ENCODE data around the gene MAGI2.

Gene MAGI2

DNA sequence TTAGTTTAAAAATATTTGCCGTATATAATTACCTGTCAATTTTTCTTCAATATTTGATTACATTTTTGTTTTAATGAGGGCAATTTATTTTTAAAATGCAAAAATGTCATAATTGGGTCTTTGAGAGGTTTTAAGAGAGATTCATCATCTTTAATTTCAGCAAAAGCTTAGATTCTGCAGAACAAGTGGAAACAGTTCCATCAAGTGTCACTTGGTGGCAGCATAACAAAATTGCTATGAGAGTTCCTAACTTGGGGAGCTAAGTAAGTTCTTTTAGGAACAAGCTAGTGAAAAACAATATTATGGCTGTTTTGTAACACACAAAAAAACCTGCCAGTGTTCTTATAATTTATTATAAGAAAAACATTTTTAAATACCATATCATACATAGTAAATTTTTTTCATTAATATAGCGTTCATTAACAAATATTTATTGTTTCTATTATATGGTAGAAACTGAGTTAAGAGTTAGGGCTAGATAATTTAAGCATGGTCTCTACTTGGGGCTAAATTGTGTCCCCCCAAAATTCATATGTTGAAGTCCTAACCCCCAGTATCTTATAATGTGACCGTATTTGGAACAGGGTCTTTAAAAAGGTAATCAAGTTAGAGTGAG lies 155.2 kb downstream of the MAGI2 start:
- DNase-seq, result peak; percentile 6

DNA sequence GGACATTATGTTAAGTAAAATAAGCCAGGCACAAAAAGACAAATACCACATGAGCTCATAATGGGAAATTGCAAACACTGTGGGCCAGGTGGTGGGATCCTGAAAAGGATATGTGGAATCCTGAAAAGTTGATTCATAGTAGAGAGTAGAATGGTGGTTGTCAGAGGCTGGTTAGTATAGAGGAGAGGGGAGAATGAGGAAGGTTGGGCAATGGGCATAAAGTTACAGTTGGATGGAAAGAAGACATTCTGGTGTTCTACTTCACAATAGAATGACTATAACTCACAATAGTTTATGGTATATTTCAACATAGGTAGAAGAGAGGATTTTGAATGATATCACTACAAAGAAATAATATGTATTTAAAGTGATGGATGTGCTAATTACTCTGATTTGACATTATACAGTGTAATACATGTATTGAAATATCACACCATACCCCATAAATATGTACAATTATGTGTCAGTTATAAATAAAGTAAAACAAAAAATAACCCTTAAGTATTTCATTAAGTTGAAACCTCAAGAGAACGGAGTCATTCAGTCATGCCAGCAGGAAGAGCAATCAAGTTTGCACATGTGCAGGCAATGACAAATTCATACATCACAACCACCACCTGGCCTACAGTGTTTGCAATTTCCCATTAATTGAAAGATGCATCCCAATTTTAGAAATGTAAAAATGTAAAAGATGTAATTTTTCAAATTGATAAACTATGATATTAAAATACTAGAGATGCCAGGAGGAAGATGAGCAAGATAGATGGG lies 156.7 kb downstream of the MAGI2 start:
- no peak for DNase-seq

DNA sequence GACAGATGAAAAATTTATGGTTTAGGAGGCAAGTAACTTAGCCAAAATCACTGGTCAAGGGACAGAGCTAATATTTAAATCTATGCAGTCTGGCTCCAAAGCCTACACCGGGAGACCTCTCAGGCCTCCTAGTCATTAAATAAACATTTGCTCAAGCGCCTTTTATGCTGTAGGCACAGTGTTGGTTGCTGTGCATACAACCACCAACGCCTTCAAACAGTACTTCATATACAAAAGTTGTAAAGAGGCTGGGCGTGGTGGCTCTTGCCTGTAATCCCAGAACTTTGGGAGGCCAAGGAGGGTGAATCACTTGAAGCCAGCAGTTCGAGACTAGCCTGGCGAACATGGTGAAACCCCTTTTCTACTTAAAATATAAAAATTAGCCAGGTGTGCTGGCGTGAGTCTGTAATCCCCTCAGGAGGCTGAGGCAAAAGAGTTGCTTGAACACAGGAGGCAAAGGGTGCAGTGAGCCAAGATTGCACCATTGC lies 159.8 kb downstream of the MAGI2 start:
- DNase-seq, result no peak

DNA sequence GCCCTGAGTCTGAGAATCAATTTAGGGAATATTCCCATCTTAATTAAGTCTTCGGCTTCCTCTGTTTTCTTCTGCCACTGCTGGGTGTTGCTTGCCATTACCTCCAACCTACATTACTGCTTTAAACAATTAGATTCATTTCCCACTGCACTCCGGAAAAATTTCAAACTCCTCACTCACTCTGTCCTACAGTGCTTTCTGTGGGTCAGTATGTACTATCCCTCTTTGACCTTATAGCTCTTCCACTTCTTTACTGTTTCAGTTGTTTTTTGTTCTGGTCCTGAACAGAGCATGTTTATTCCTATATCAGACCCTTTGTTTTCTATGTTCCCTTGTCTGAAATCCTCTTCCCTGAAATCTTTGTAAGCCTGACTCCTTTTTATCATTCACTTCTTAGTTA lies 160.6 kb downstream of the MAGI2 start:
- no peak for DNase-seq

DNA sequence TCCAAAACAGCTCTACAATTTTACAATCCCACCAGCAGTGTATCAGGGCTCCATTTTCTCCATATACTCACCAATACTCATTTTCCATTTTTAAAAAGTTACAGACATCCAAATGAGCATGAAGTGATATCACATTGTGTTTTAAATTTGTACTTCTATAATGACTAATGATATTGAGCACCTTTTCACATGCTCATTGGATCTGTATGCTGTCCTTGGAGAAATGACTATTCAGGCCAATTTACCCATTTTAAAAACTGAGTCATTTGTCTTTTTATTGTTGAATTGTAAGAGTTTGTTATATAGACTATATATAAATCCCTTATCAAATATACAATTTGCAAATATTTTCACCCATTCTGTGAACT lies 162.0 kb downstream of the MAGI2 start:
- DNase-seq, result no peak

DNA sequence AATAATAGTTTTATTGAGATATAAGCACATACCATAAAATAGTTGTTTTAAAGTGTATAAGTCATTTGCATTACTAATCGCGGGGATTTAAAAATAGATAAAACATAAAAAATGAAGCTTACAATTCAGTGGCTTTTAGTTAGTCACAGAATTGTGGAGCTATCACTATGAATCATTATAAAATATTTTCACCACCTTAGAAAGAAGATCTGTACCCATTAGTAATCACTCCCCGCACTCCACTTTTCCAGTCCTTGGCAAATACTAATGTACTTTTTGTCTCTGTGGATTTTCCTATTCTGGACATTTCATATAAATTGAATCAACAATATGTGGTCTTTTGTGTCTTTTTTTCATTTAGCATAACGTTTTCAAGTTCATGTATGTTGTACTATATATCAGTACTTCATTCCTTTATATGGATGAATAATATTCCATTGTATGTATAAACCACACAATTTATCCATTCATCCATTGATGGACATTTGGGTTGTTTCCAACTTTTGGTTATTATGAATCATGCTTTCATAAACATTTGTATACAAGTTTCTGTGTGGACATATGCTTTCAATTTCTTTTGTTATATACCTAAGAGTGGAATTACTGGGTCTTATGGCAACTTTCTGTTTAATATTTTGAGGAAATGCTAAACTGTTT lies 162.5 kb downstream of the MAGI2 start:
- no peak for DNase-seq

DNA sequence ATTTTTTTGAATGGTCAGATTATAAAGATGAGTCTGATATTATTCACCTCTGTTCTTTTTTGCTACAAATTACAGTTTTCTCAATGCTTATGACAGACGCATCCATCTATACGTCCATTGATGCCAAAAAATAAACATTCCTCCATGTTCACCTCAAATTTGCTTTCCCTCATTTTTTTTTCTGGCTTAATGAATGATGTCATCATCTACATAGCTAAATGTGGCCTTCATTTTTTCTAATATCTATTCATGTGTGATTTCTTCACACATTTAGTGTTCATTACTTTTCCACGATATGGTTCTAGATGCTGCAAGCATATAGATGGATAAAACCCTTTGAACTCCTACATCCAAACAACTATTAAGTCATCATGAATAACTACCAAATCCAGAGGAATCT lies 163.1 kb downstream of the MAGI2 start:
- DNase-seq, result no peak

DNA sequence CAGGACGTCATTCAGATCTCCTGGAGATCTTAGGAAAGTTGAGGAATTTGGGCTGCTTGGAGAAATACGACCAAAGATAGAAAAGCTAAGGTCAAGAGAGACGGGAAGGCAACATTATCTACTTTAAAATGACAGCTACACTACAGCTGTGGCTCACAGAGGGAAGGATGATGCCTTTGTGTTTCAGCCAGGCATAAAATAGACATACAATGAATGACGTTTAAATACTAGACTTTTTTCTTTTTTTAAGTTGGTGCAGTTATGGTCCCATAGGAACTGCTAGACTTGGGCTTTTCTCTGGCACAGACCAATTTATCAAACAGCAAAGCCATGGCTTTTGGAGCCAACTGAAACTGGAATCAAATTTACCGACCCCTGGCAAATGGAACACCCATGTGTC lies 164.8 kb downstream of the MAGI2 start:
- no peak for DNase-seq

DNA sequence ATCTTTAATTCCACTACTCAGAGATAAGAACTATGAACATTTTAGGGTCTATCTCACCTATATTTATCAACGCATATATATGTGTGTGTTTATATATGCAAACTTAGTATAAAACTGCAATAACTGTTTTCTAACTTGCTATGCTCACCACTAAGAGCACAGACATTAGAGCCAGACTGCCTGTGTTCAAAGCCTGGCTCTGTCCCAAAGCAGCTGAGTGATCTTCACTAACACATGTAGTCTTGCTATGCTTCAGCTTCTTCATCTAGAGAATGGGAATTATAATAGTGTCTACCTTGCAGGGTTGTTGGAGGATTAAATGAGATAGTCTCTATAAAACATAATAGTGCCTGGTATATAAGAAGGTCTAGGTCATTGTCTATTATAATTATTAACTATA lies 165.5 kb downstream of the MAGI2 start:
- no peak for DNase-seq

DNA sequence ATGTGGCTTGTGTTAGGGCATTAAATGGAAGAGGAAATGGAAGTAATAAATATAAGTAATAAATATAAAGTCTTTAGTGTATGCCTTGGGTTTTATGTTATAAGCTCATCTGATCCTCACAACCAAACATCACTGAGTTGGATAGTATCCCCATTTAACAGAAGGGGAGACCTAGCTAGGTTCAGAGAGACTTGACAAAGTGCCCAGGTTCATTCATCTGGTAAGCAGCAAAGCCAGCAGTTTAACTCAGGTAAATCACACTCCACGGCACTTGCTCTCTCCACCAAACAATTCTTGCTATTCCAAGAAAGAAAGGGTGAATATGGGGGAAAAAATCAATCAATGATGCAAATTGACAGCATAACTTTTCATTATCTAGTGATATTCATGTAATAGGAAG lies 167.3 kb downstream of the MAGI2 start:
- no peak for DNase-seq

DNA sequence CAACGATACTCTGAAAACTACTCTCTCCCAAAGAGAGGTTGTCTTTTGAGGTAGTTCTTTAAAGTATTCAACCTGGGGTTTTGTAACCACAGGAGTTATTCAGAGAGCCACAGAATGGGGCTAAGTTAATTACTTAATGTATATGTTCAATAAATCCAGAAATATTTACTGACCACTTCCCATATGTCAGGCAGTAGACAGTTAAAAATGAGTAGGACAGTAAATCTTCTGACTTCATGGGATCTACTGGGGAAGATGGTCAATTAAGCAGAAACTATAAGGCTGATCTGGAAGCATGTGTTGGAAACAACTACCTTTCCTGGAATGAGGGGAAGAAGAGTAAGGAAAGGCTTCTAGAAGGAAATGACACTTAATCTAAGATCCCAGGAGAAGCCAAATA lies 167.7 kb downstream of the MAGI2 start:
- no peak for DNase-seq

DNA sequence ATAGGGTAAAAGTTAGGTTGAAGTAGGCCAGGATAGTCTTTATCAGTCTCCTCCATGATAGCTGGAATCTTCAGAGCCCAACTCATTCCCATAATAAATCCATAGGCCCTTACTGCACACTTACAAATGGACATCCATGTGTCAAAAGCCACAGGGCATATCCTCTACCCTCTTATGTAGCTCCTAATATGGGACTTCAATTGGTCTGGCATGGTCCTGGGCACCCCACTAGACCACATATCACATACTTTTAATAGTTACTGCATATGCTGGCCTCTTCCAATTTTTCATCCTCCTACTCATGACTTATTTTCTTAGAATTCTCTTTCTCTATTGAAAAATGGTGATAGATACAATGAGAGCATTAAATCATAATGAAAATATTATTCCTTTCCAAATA lies 169.3 kb downstream of the MAGI2 start:
- DNase-seq, result no peak

DNA sequence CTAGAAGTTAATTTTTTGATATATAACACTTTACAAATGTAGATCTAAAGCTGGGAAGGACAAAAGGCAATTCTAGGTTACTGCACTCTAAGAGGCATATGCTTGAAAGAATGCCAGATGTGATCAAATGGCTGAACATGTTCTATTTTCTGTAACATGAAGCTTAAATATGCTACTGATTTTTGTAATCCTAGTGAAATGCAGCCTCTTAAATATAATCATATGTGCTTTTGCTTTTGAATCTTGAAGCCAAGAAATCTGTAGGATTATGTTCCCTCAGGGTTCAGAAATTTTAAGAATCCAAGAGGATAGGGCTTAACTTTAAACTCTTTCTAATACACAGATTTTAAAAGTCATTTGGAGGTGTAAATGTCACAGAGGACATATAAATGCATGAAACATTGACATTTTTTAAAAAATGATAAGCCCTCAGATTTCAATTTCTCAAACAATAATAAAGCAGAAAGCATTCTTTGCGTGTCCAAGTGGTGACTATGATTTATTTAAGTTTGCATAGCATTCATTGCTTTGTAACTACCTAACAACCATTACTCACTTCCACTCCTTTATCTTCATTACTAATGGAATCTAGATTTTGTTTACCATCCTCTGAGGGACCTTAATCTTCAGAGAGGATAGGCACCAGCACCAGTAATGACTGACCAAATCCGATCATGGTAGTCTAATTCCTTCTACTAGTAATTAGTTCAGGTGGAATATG lies 170.4 kb downstream of the MAGI2 start:
- DNase-seq, result no peak

DNA sequence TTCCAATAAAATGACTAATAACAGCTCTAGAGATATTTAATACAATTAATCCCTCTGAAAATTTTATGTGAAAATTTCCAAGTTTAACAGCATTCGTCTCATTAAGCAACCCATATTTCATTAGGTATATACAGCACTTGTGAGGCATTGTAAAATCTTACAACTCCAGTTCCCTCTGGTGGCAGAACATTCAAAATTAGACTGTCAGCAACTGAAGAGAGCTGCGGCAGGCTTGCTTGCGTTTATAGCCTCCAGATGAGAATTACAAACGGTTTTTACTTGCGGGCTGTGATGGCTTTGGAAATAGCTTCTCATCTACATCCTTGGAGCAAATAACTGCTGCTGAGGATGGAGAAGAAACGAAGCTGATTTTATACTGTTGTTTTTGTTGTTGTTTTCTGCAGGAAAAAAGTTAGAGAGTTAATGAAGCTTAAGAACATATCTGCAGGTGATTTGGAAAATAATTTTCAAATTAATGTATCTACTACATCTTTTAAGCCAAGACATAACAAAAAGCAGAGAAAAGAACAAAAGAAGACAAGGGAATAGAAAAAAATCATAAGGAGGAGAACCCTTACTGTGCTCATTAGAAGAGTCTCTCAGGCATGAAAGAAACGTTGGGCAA lies 171.3 kb downstream of the MAGI2 start:
- DNase-seq, result no peak

DNA sequence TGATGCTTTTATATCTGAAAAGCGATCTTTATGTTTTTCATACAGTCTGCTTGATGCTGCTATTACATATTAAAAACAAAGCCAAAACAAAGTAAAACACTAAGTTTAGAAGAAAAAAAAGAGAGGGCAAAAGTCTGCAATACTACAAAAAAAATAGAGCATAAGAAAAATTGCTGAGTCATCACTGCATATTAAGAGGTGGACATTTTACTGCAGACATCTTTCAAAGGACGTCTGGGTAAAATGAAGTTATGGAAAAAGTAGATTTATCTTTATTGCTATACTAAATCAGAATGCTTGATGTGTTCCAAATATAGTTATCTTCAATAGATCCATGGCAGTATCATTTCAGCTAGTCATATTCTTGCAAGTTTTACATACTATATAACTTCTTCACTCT lies 172.0 kb downstream of the MAGI2 start:
- no peak for DNase-seq

DNA sequence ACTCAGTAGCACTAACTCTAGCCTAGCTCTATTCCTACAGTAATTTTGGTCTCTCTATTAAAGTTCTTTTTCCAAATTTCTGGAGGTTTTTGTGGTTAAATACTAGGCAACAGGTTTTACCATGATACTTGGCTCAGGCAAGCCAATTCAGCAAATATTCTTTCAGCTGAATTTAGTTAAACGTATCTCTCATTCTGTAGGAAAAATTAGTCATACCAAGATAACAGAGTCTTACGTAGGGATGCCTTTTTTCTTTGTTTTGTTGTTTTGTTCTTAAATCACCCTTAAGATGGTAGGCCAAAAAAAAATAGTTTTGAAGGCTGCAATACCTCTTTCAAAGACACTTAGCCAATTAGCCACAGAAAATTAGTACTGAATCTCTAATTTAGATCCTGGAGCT lies 180.5 kb downstream of the MAGI2 start:
- no peak for DNase-seq

DNA sequence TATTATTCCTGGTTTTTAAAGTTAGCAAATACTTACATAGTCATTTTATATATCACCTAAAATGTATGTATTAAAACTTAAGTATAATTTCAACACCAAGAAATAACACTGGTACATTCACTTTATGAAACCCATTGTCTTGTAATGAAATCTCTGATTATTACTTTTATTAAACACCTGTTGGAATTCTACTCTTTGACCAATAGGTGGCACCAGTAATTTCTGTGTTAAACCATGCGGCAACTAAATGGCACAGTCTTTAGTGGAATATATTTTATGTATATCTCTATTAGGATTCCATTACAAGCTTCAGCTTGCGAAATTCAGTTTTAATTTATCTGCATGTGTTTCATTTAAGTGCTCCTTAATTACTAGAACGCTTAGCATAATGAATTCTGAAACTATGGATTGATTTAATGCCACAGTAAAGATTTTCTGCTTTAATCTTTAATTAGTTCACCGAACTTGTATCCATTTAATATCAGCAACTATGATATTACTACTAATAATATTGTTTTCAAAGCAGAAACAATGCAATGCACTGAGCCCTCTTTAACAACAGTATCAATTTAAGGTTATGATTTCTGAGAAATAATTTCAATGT lies 181.3 kb downstream of the MAGI2 start:
- peak; percentile 13 for DNase-seq

DNA sequence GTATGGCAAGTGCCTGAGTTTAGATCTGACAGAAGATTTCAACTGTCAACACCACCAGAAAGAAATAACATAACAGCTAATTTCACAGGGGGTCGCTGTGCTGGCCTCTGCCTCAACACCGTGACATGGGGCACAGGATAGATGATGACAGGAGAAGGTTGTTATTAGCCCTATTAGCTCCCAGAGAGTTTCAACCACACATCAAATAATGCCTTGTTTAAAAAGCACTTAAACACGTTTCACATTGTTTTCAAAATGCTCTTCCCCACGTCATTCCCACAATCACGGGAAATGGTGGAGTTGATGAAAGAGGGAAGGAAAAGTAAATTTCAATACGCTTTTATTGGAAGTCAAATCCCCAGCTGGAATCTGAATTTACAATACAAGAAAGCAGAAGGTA lies 184.7 kb downstream of the MAGI2 start:
- no peak for DNase-seq

DNA sequence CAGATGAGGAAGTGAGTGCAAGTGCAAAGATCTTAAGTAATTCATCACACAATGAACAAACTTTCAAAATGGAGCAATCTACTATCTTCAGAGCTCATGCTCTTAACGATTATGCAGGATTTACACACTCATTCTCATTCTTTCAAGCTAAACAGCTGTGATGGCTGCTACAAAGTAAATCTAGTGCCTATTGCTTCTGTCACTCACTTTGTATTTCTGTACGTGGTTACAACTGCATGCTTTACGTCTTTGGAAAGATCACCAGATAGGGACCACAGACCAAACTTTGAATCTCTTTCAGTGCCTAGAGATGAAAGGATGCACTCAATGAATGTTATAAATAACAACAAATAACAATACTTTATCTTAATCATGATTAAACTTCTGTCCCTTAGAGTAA lies 194.6 kb downstream of the MAGI2 start:
- DNase-seq, result no peak

DNA sequence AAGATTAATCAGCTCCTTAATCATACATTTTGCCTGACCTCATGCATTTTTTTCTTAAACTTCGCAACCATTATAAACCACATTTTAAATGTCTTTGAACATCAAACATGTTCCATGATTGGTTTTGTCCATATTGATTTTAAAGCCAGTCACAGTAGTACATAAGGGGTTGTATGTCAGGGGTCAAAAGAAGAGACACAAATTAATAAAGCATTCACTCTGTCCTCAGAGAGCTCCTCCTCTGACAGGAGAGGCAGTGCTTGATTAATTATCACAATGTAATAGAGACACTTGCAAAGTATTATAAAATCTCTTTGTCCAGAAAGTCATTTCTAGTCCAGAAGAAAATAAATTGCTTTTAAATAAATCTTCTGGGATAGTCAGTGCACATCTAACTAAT lies 195.5 kb downstream of the MAGI2 start:
- DNase-seq, result no peak

DNA sequence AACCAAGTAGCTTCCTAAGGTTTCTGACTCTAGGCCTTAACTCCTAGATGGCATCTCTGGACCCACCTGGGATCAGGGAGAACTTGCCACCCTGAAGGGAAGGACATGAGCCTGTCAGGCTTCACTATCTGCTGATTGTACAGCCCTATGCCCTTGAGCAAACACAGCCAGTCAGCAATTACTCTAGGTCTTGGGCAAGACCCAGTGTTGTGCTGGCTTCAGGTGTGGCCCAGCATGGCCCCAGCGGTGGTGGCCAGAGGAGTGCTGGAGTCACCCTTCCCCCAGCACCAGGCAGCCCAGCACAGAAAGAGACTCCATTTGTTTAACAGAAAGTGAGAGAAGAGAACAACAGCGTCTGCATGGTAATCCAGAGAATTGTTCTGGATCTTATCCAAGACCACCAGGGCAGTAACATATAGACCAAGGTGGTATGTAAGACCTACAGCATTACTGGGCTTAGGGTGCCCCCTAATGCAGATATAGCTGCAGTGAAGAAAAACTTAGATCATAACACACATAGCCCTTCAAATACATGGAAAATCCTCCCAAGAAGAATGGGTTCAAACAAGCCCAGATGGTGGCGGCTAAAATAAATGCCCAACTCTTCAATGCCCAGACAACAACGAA lies 207.7 kb downstream of the MAGI2 start:
- no peak for DNase-seq

DNA sequence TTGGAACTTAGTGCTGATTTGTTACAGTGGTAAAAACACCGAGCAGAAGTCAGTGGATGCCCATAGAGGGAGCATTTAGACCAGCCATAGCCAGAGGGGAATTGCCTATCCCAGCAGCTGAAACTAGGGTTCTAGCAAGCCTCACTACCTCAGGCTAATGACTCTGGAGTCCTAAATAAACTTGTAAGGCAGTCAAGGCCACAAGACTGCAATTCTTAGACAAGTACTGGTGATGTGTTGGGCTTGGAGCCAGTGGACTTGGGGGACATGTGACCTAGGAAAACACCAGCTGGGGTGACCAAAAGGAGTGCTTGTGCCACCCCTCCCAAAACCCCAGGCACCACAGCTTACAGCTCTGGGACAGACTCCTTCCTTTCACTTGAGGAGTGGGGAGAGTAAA lies 209.0 kb downstream of the MAGI2 start:
- DNase-seq, result no peak

Measured in activated CD4-positive, alpha-beta T cell treated with anti-CD3 and anti-CD28 coated beads, Interleukin-2, Interleukin-6, amounts not matched to agents 100 ng/mL and 50 ng/mL, durations not matched to agents 16 hours and 8 hours (primary cell).